ENCODE measurements around the gene PAQR3. TPM values are rescaled to one million over a fixed set of nuclear protein-coding genes. Genes with fewer than 3 reads are reported as not detected.
A peak's percentile ranks its signal among the peaks of the same experiment; 100 is the strongest.

The PAQR3 gene
- total and polyA plus RNA-seq, 12 donors: 3.6 to 10.6 (median 7.9) TPM

DNA sequence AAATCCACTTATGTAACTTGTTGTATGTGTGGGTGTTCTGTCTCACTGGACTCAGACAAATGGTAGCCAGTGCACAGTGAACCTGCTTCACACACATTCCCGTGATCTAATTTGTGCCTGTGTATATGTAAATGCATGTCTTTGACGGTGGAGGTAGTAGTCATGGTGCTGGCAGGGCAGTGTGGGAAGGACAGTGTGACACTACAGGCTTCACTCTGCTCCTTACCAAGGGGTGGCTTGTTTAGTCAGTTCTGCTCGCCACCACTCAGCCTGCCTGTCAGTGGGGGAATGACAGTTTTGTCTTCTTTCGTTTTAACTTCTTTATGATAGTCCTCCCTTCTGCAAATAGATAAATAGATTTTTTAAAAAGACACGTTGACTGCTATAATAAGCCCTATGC, 17.7 kb upstream of the PAQR3 start:
- no peaks in the 10 kb centered on the region for H3K4me1 ChIP-seq
- 83 to 89% methylated on average over 5 of the region's 5 CpGs for WGBS, 2 donors
- no peak overlapping the region for H3K4me3 ChIP-seq
- TF ChIP-seq, protein P1, sequence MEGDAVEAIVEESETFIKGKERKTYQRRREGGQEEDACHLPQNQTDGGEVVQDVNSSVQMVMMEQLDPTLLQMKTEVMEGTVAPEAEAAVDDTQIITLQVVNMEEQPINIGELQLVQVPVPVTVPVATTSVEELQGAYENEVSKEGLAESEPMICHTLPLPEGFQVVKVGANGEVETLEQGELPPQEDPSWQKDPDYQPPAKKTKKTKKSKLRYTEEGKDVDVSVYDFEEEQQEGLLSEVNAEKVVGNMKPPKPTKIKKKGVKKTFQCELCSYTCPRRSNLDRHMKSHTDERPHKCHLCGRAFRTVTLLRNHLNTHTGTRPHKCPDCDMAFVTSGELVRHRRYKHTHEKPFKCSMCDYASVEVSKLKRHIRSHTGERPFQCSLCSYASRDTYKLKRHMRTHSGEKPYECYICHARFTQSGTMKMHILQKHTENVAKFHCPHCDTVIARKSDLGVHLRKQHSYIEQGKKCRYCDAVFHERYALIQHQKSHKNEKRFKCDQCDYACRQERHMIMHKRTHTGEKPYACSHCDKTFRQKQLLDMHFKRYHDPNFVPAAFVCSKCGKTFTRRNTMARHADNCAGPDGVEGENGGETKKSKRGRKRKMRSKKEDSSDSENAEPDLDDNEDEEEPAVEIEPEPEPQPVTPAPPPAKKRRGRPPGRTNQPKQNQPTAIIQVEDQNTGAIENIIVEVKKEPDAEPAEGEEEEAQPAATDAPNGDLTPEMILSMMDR (IDR thresholded peaks at IDR 0.05): no peak
- ATAC-seq (no peak), DNase-seq (no peak)
- intact Hi-C loops (cut with DNase I): loop anchor here in 6 of 10 donors (10.0 kb wide), 4 partner anchors 618 to 1378 kb away; partner anchors contain the start of gene CFAP299 (in 2 of the 6)
- H3K27me3 ChIP-seq: no peaks in the 10 kb centered on the region
- no peak overlapping the region for H3K27ac ChIP-seq
- no peaks in the 10 kb centered on the region for H3K36me3 ChIP-seq
- no peaks in the 10 kb centered on the region for H3K9me3 ChIP-seq

GRCh38 chr4:78953769-78954666, 14.8 kb upstream of the PAQR3 start:
- WGBS, 2 donors: 50 to 60% methylated on average over 11 of the region's 11 CpGs
- H3K4me1 ChIP-seq: no peaks in the 10 kb centered on the region
- no peak for ATAC-seq
- no peaks in the 10 kb centered on the region for H3K27me3 ChIP-seq
- no peak overlapping the region for H3K27ac ChIP-seq
- intact Hi-C loops (cut with DNase I): loop anchor here in 9 of 10 donors (2.0 to 10.0 kb wide), 9 partner anchors 621 to 1383 kb away; partner anchors contain the start of gene CFAP299 (in 4 of the 9)
- H3K36me3 ChIP-seq: no peaks in the 10 kb centered on the region
- DNase-seq: no peak
- H3K9me3 ChIP-seq: no peaks in the 10 kb centered on the region
- TF ChIP-seq, protein P1 (IDR thresholded peaks at IDR 0.05): peak in 6 of 9 donors; percentile 15 to 34 (median 25)
- no peak overlapping the region for H3K4me3 ChIP-seq

DNA sequence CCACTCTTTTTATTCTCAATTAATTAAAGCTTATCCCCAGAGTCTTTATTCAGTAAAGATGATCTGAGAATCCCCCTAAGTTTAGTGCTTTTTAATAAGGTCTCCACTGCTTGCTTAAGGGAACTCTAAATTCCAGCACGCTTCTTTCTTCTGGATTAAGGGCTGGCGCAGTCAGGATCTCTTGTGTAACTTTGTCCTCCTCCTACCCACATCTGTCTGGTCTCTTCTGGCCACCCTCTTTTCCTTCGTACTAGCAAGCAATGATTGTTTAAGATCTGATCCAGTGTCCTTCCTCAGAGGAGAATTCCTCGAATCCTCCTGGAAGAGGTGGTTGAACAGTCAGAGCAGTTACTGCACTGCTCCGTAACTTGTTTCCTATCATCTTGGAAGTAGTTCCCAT, 14.0 kb upstream of the PAQR3 start:
- no peaks in the 10 kb centered on the region for H3K4me1 ChIP-seq
- no peak for DNase-seq
- no peaks in the 10 kb centered on the region for H3K9me3 ChIP-seq
- no peak overlapping the region for H3K4me3 ChIP-seq
- intact Hi-C loops (cut with DNase I): loop anchor here in 9 of 10 donors (2.0 to 10.0 kb wide), 9 partner anchors 622 to 1384 kb away; partner anchors contain the start of gene CFAP299 (in 4 of the 9)
- WGBS, 2 donors: 84 to 95% methylated on average over 5 of the region's 5 CpGs
- peak in 1 of 8 donors; percentile 19 for ATAC-seq
- no peaks in the 10 kb centered on the region for H3K27me3 ChIP-seq
- no peak overlapping the region for H3K27ac ChIP-seq
- no peaks in the 10 kb centered on the region for H3K36me3 ChIP-seq
- TF ChIP-seq, protein P1 (IDR thresholded peaks at IDR 0.05): no peak

- Histone ChIP-seq H3K27ac (no peak overlapping the region), H3K36me3 (no peaks in the 10 kb centered on the region), H3K27me3 (no peaks in the 10 kb centered on the region), H3K4me1 (no peaks in the 10 kb centered on the region), H3K4me3 (no peak overlapping the region), H3K9me3 (no peaks in the 10 kb centered on the region)
- DNase-seq (no peak), ATAC-seq (peak; percentile 47 to 78 (median 68))
- TF ChIP-seq, protein P1 (IDR thresholded peaks at IDR 0.05): peak; percentile 46 to 82 (median 71)
- WGBS, 2 donors: 60 to 62% methylated on average over 3 of the region's 3 CpGs
- intact Hi-C loops (cut with DNase I): loop anchor here in 9 of 10 donors (2.0 to 10.0 kb wide), 9 partner anchors 623 to 1385 kb away; partner anchors contain the start of gene CFAP299 (in 4 of the 9)
Observed at GRCh38 chr4:78951862-78952472, 12.7 kb upstream of the PAQR3 start.
